Sigmoid colon (tissue), 3 donors: ENCODE results near the gene MRC2.

Experiments used
- CTCF ChIP-seq, 4 experiments: fragments of 450-650 bp in 3 of 4; fragments of 200-600 bp in 1 of 4; IDR thresholded peaks; one replicate each; pipeline ENCODE4 v1.5.1; 2016 to 2019; ENCODE audit warnings: antibody characterized with exemption in 4 of 4, mild to moderate bottlenecking in 3 of 4, moderate library complexity in 2 of 4
- POLR2A ChIP-seq, 2 donors: fragments of 450-650 bp; IDR thresholded peaks; one replicate each; pipeline ENCODE4 v1.6.1; 2016; ENCODE audit warnings: antibody characterized with exemption in 2 of 2, mild to moderate bottlenecking in 2 of 2, moderate library complexity in 2 of 2

- TF ChIP-seq POLR2A (IDR thresholded peaks at IDR 0.05): no peak
- no peak for TF ChIP-seq CTCF (IDR thresholded peaks at IDR 0.05)
Measured at GRCh38 chr17:62689441-62690167, 62.1 kb downstream of the MRC2 start.
